ENCODE results near the gene SELENOO. TPM values are rescaled to one million over a fixed set of nuclear protein-coding genes. Genes with fewer than 3 reads are reported as not detected.

SELENOO gene
- total and polyA plus RNA-seq, 2 donors (not counting 1 experiment from before 2014, with no cell fraction given) = 62.1 to 74.6 TPM

GRCh38 chr22:50160947-50161346, 39.9 kb upstream of the SELENOO start:
- Histone ChIP-seq H3K27me3 (replicated peaks in 1 of 4; ENCODE audit: control extremely low read depth in 1 of 4, control insufficient read depth in 3 of 4, insufficient read depth in 4 of 4, low read length in 3 of 4) (peaks cover 0 to 6% (median 2%) of the 10 kb centered on the region in 4 experiments), H3K27ac (ENCODE audit: low read length in 2 of 2) (no peak overlapping the region), H3K9ac (ENCODE audit: low read length) (no peak overlapping the region), H3K4me3 (ENCODE audit: control extremely low read depth in 1 of 5, extremely low read depth in 1 of 5, insufficient read depth in 1 of 5, low read depth in 2 of 5, low read length in 4 of 5) (no peak overlapping the region), H2AFZ (ENCODE audit: insufficient read depth, low read depth, low read length, poor library complexity, severe bottlenecking) (no peak overlapping the region), H4K20me1 (ENCODE audit: control insufficient read depth, insufficient read depth, low read length, poor library complexity, severe bottlenecking) (no peaks in the 10 kb centered on the region), H3K9me3 (ENCODE audit: control extremely low read depth in 1 of 3, control insufficient read depth in 2 of 3, insufficient read depth in 1 of 3, low read length in 2 of 3) (peaks cover 0 to 5% (median 0%) of the 10 kb centered on the region in 3 donors), H3K36me3 (replicated peaks in 1 of 2; ENCODE audit: control extremely low read depth in 1 of 2, control insufficient read depth in 1 of 2, extremely low read depth in 1 of 2, insufficient read depth in 2 of 2, low read length in 1 of 2) (no peaks in the 10 kb centered on the region), H3K79me2 (ENCODE audit: control insufficient read depth, insufficient read depth, low read length) (no peaks in the 10 kb centered on the region), H3K4me2 (replicated peaks; ENCODE audit: low read depth, low read length, poor library complexity, severe bottlenecking) (no peak overlapping the region), H3K4me1 (ENCODE audit: control insufficient read depth in 2 of 2, insufficient read depth in 2 of 2, low read length in 2 of 2) (no peaks in the 10 kb centered on the region)
- ChIA-PET CTCF (interaction anchor here (0.9 kb wide), 1 partner anchor 336 kb away, joined by 3 read pairs; no protein-coding TSS in a partner anchor), POLR2A (no interaction called here)
- 95% methylated on average over 7 of the region's 7 CpGs for WGBS (ENCODE audit: insufficient coverage)
- no peak for TF ChIP-seq EZH2 (IDR thresholded peaks at IDR 0.05; ENCODE audit: borderline replicate concordance, insufficient read depth, low read depth, low read length, poor library complexity, severe bottlenecking)
- TF ChIP-seq CTCF (IDR thresholded peaks at IDR 0.05) = no peak
- no peaks in the 10 kb centered on the region for H3K9me3 Mint-ChIP-seq (ENCODE audit: insufficient read depth)
- H3K27ac Mint-ChIP-seq = no peak overlapping the region
- intact Hi-C loops (cut with micrococcal nuclease) = no loop called here
- no peak for ATAC-seq (ENCODE audit: low read depth)
- no peak for DNase-seq
- no peaks in the 10 kb centered on the region for H3K4me1 Mint-ChIP-seq
- peaks cover 33% of the 10 kb centered on the region for H3K27me3 Mint-ChIP-seq
- H3K4me3 Mint-ChIP-seq = no peak overlapping the region

- intact Hi-C loops (cut with micrococcal nuclease) = no loop called here
- no peaks in the 10 kb centered on the region for H3K79me2 ChIP-seq (ENCODE audit: control insufficient read depth, insufficient read depth, low read length)
- H3K4me1 Mint-ChIP-seq = no peaks in the 10 kb centered on the region
- H3K9me3 ChIP-seq (ENCODE audit: control extremely low read depth in 1 of 3, control insufficient read depth in 2 of 3, insufficient read depth in 1 of 3, low read length in 2 of 3) = peaks cover 0 to 5% (median 0%) of the 10 kb centered on the region in 3 donors
- H3K27me3 ChIP-seq (replicated peaks in 1 of 4; ENCODE audit: control extremely low read depth in 1 of 4, control insufficient read depth in 3 of 4, insufficient read depth in 4 of 4, low read length in 3 of 4) = peaks cover 0 to 6% (median 2%) of the 10 kb centered on the region in 4 experiments
- no peak overlapping the region for H3K9ac ChIP-seq (ENCODE audit: low read length)
- no peak for TF ChIP-seq CTCF (IDR thresholded peaks at IDR 0.05)
- TF ChIP-seq EZH2 (IDR thresholded peaks at IDR 0.05; ENCODE audit: borderline replicate concordance, insufficient read depth, low read depth, low read length, poor library complexity, severe bottlenecking) = no peak
- no peak for ATAC-seq (ENCODE audit: low read depth)
- no peak overlapping the region for H3K4me2 ChIP-seq (replicated peaks; ENCODE audit: low read depth, low read length, poor library complexity, severe bottlenecking)
- peaks cover 33% of the 10 kb centered on the region for H3K27me3 Mint-ChIP-seq
- CTCF ChIA-PET = interaction anchor here (0.9 kb wide), 1 partner anchor 335 kb away, joined by 3 read pairs; no protein-coding TSS in a partner anchor
- no peaks in the 10 kb centered on the region for H3K36me3 ChIP-seq (replicated peaks in 1 of 2; ENCODE audit: control extremely low read depth in 1 of 2, control insufficient read depth in 1 of 2, extremely low read depth in 1 of 2, insufficient read depth in 2 of 2, low read length in 1 of 2)
- DNase-seq = no peak
- H4K20me1 ChIP-seq (ENCODE audit: control insufficient read depth, insufficient read depth, low read length, poor library complexity, severe bottlenecking) = no peaks in the 10 kb centered on the region
- no peak overlapping the region for H3K27ac Mint-ChIP-seq
- WGBS (ENCODE audit: insufficient coverage) = 92% methylated on average over 22 of the region's 23 CpGs
- no peaks in the 10 kb centered on the region for H3K9me3 Mint-ChIP-seq (ENCODE audit: insufficient read depth)
- no peak overlapping the region for H2AFZ ChIP-seq (ENCODE audit: insufficient read depth, low read depth, low read length, poor library complexity, severe bottlenecking)
- H3K4me3 ChIP-seq (ENCODE audit: control extremely low read depth in 1 of 5, extremely low read depth in 1 of 5, insufficient read depth in 1 of 5, low read depth in 2 of 5, low read length in 4 of 5) = no peak overlapping the region
- H3K4me1 ChIP-seq (ENCODE audit: control insufficient read depth in 2 of 2, insufficient read depth in 2 of 2, low read length in 2 of 2) = no peaks in the 10 kb centered on the region
- H3K27ac ChIP-seq (ENCODE audit: low read length in 2 of 2) = no peak overlapping the region
- POLR2A ChIA-PET = no interaction called here
- H3K4me3 Mint-ChIP-seq = no peak overlapping the region
Measured at GRCh38 chr22:50161508-50162390, 39.1 kb upstream of the SELENOO start.
